WTC11 (cell line): ENCODE results near the gene NEMP2. TPM values are rescaled to one million over a fixed set of nuclear protein-coding genes. Genes with fewer than 3 reads are reported as not detected.

Experiments
- ATAC-seq: fragments of 200-7000 bp; cut with Tn5 transposase; 2 replicates; pipeline ENCODE4 v1.10.0; 2021; ENCODE audit warnings: mild to moderate bottlenecking, moderate library complexity
- CTCF ChIA-PET: fragments of 300-600 bp; sonication (Branson Sonifier 250); formaldehyde crosslinking; loops from one replicate; lab custom pipeline; 2021; ENCODE audit warnings: antibody characterized with exemption; lab: Charles Lee
- POLR2A ChIA-PET: fragments of 350-600 bp; sonication (Branson Sonifier 250); formaldehyde crosslinking; loops from one replicate; lab custom pipeline; 2021; ENCODE audit warnings: antibody characterized with exemption; lab: Charles Lee
- DNase-seq: peaks from one replicate; pipeline ENCODE4 v3.0.0; 2021; ENCODE audit warnings: low spot score
- H3K27ac Mint-ChIP-seq: 2 replicates; pipeline ENCODE4 v1.8.0; 2021; ENCODE audit warnings: mixed read lengths
- H3K27me3 Mint-ChIP-seq: 2 replicates; pipeline ENCODE4 v1.8.0; 2021; ENCODE audit warnings: low read depth, mild to moderate bottlenecking, moderate library complexity, mixed read lengths
- H3K36me3 Mint-ChIP-seq: 2 replicates; pipeline ENCODE4 v1.8.0; 2021; ENCODE audit warnings: mixed read lengths
- H3K4me1 Mint-ChIP-seq: 2 replicates; pipeline ENCODE4 v1.8.0; 2022; ENCODE audit warnings: mixed read lengths
- H3K4me3 Mint-ChIP-seq: 2 replicates; pipeline ENCODE4 v1.8.0; 2021; ENCODE audit warnings: mild to moderate bottlenecking, moderate library complexity, mixed read lengths
- H3K9me3 Mint-ChIP-seq: 2 replicates; pipeline ENCODE4 v1.8.0; 2021; ENCODE audit warnings: mixed read lengths
- ATF2 ChIP-seq: sonication (generic); formaldehyde crosslinking; IDR thresholded peaks from 2 replicates; pipeline ENCODE4 v1.8.1; 2022; ENCODE audit warnings: low read depth, missing genetic modification reagents, borderline replicate concordance
- CBFB ChIP-seq: sonication (generic); formaldehyde crosslinking; IDR thresholded peaks from 2 replicates; pipeline ENCODE4 v1.8.1; 2022; ENCODE audit warnings: mild to moderate bottlenecking, low read depth, missing genetic modification reagents
- E2F1 ChIP-seq: sonication (generic); formaldehyde crosslinking; IDR thresholded peaks from 2 replicates; pipeline ENCODE4 v1.8.0; 2022; ENCODE audit warnings: mild to moderate bottlenecking, missing genetic modification reagents
- ELF4 ChIP-seq: sonication (generic); formaldehyde crosslinking; IDR thresholded peaks from 2 replicates; pipeline ENCODE4 v1.8.1; 2022; ENCODE audit warnings: low read depth, mild to moderate bottlenecking, moderate library complexity, missing genetic modification reagents
- ESRRA ChIP-seq: sonication (generic); formaldehyde crosslinking; IDR thresholded peaks from 2 replicates; pipeline ENCODE4 v1.8.1; 2022; ENCODE audit warnings: mild to moderate bottlenecking, missing genetic modification reagents, borderline replicate concordance
- GABPB1 ChIP-seq: sonication (generic); formaldehyde crosslinking; IDR thresholded peaks from 2 replicates; pipeline ENCODE4 v1.8.1; 2023; ENCODE audit warnings: mild to moderate bottlenecking, missing genetic modification reagents
- GRHL2 ChIP-seq: fragments of 250-450 bp; sonication (Bioruptor Pico); IDR thresholded peaks from 2 replicates; pipeline ENCODE4 v1.8.0; 2022; ENCODE audit warnings: mild to moderate bottlenecking, moderate library complexity; ENCODE audit not compliant: insufficient replicate concordance, severe bottlenecking
- IRF1 ChIP-seq: sonication (generic); formaldehyde crosslinking; IDR thresholded peaks from 2 replicates; pipeline ENCODE4 v1.8.0; 2023; ENCODE audit warnings: missing genetic modification reagents
- IRF2 ChIP-seq: sonication (generic); formaldehyde crosslinking; IDR thresholded peaks from 2 replicates; pipeline ENCODE4 v1.8.0; 2022; ENCODE audit warnings: low read depth, missing genetic modification reagents, borderline replicate concordance
- JUN ChIP-seq: sonication (generic); formaldehyde crosslinking; IDR thresholded peaks from 2 replicates; pipeline ENCODE4 v1.8.0; 2023; ENCODE audit warnings: mild to moderate bottlenecking, missing genetic modification reagents
- MXD4 ChIP-seq: fragments of 250-450 bp; sonication (Bioruptor Pico); IDR thresholded peaks from 2 replicates; pipeline ENCODE4 v1.8.0; 2021; ENCODE audit warnings: mild to moderate bottlenecking, moderate library complexity, borderline replicate concordance
- MYBL2 ChIP-seq: sonication (generic); formaldehyde crosslinking; IDR thresholded peaks from 2 replicates; pipeline ENCODE4 v1.8.1; 2023; ENCODE audit warnings: mild to moderate bottlenecking, moderate library complexity, missing genetic modification reagents
- NFATC4 ChIP-seq: fragments of 250-450 bp; sonication (Bioruptor Pico); IDR thresholded peaks from 2 replicates; pipeline ENCODE4 v1.9.0; 2021; ENCODE audit warnings: mild to moderate bottlenecking
- PRDM15 ChIP-seq: sonication (generic); formaldehyde crosslinking; IDR thresholded peaks from 2 replicates; pipeline ENCODE4 v1.8.0; 2022; ENCODE audit warnings: missing genetic modification reagents
- PREB ChIP-seq: sonication (generic); formaldehyde crosslinking; IDR thresholded peaks from 2 replicates; pipeline ENCODE4 v1.8.1; 2022; ENCODE audit warnings: mild to moderate bottlenecking, missing genetic modification reagents, moderate library complexity, borderline replicate concordance
- PRRX2 ChIP-seq: fragments of 250-450 bp; sonication (Bioruptor Pico); IDR thresholded peaks from 2 replicates; pipeline ENCODE4 v1.8.0; 2021; ENCODE audit warnings: mild to moderate bottlenecking
- SOX15 ChIP-seq: fragments of 250-450 bp; sonication (Bioruptor Pico); IDR thresholded peaks from 2 replicates; pipeline ENCODE4 v1.9.0; 2021; ENCODE audit warnings: mild to moderate bottlenecking
- SP1 ChIP-seq: sonication (generic); formaldehyde crosslinking; conservative IDR thresholded peaks from 2 replicates; pipeline ENCODE4 v1.8.1; 2022; ENCODE audit warnings: missing genetic modification reagents
- ZNF219 ChIP-seq: sonication (generic); formaldehyde crosslinking; IDR thresholded peaks from 2 replicates; pipeline ENCODE4 v1.8.0; 2023; ENCODE audit warnings: missing genetic modification reagents, mild to moderate bottlenecking, borderline replicate concordance
- ZNF232 ChIP-seq: sonication (generic); formaldehyde crosslinking; IDR thresholded peaks from 2 replicates; pipeline ENCODE4 v1.8.0; 2022; ENCODE audit warnings: mild to moderate bottlenecking, missing genetic modification reagents
- ZNF281 ChIP-seq: sonication (generic); formaldehyde crosslinking; IDR thresholded peaks from 2 replicates; pipeline ENCODE4 v1.8.0; 2023; ENCODE audit warnings: mild to moderate bottlenecking, missing genetic modification reagents
- ZNF423 ChIP-seq: fragments of 250-450 bp; sonication (Bioruptor Pico); IDR thresholded peaks from 2 replicates; pipeline ENCODE4 v2.1.2; 2022; ENCODE audit warnings: mild to moderate bottlenecking, moderate library complexity
- ZNF671 ChIP-seq: fragments of 250-450 bp; sonication (Bioruptor Pico); IDR thresholded peaks from 2 replicates; pipeline ENCODE4 v1.8.0; 2021; ENCODE audit warnings: mild to moderate bottlenecking
- ZSCAN18 ChIP-seq: fragments of 250-450 bp; sonication (Bioruptor Pico); IDR thresholded peaks from 2 replicates; pipeline ENCODE4 v2.1.2; 2022; ENCODE audit warnings: mild to moderate bottlenecking, moderate library complexity
- total RNA-seq: library from RNA; stranded (reverse); gene quantifications from 3 replicates; pipeline ENCODE4 v1.2.3, GENCODE V29; 2021

Gene NEMP2
- total RNA-seq, 1 experiment from 2014 or later = 7.2 TPM

GRCh38 chr2:190575263-190575662 is 40.7 kb upstream of the NEMP2 start:
- no peaks in the 10 kb centered on the region for H3K9me3 Mint-ChIP-seq
- ChIA-PET CTCF (no interaction called here), POLR2A (no interaction called here)
- no peak overlapping the region for H3K27ac Mint-ChIP-seq
- H3K4me1 Mint-ChIP-seq = no peaks in the 10 kb centered on the region
- ATAC-seq (no peak), DNase-seq (no peak)
- no peak for TF ChIP-seq ZNF281 (CRISPR knock-in tag)
- no peak for TF ChIP-seq ZNF219
- no peak for TF ChIP-seq PREB (CRISPR knock-in tag)
- TF ChIP-seq ZSCAN18 (CRISPR knock-in tag) = no peak
- no peak for TF ChIP-seq MXD4
- no peak for TF ChIP-seq E2F1 (CRISPR knock-in tag)
- TF ChIP-seq ATF2 = no peak
- TF ChIP-seq SOX15 (CRISPR knock-in tag) = no peak
- TF ChIP-seq IRF2 (CRISPR knock-in tag) = no peak
- no peak for TF ChIP-seq ELF4 (CRISPR knock-in tag)
- TF ChIP-seq GRHL2 (CRISPR knock-in tag) = no peak
- no peak for TF ChIP-seq JUN (CRISPR knock-in tag)
- no peak for TF ChIP-seq PRRX2
- TF ChIP-seq ZNF423 (CRISPR knock-in tag) = no peak
- no peak for TF ChIP-seq ZNF671 (CRISPR knock-in tag)
- no peak for TF ChIP-seq ESRRA (CRISPR knock-in tag)
- TF ChIP-seq IRF1 (CRISPR knock-in tag) = no peak
- H3K4me3 Mint-ChIP-seq = no peak overlapping the region
- H3K27me3 Mint-ChIP-seq = no peaks in the 10 kb centered on the region
- no peaks in the 10 kb centered on the region for H3K36me3 Mint-ChIP-seq

GRCh38 chr2:190574169-190574568 is 39.6 kb upstream of the NEMP2 start:
- no peaks in the 10 kb centered on the region for H3K9me3 Mint-ChIP-seq
- H3K36me3 Mint-ChIP-seq = no peaks in the 10 kb centered on the region
- DNase-seq (no peak), ATAC-seq (no peak)
- H3K27ac Mint-ChIP-seq = no peak overlapping the region
- no peak overlapping the region for H3K4me3 Mint-ChIP-seq
- no peaks in the 10 kb centered on the region for H3K27me3 Mint-ChIP-seq
- no peaks in the 10 kb centered on the region for H3K4me1 Mint-ChIP-seq
- ChIA-PET POLR2A (no interaction called here), CTCF (no interaction called here)
- no peak for TF ChIP-seq ZNF423 (CRISPR knock-in tag)
- no peak for TF ChIP-seq SP1
- no peak for TF ChIP-seq GABPB1
- TF ChIP-seq ZNF232 (CRISPR knock-in tag) = no peak
- TF ChIP-seq PRDM15 (CRISPR knock-in tag) = no peak
- no peak for TF ChIP-seq NFATC4 (CRISPR knock-in tag)
- TF ChIP-seq PREB (CRISPR knock-in tag) = no peak
- no peak for TF ChIP-seq MYBL2 (CRISPR knock-in tag)
- TF ChIP-seq CBFB = no peak
